ENCODE data around the gene MAP4K2.

The MAP4K2 gene

DNA sequence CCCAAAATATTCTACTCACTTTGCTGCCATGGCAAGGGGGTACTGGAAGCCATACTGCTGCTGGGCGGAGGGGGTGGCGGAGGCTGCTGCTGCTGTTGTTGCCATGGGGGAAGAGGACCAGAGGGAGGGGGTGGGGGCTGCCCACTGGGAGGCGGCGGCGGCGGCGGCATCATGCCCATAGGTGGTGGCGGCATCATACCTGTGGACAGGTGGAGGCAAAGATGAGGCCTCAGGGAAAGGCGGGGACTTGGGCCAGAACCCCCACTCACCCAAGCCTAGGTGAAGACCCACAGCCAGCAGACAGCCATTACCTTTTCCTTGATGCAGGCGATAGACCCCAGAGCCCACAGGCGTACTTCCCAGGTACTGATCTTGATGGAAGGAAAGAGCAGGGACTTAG is 36.1 kb downstream of the MAP4K2 start:
- no peak for DNase-seq

DNA sequence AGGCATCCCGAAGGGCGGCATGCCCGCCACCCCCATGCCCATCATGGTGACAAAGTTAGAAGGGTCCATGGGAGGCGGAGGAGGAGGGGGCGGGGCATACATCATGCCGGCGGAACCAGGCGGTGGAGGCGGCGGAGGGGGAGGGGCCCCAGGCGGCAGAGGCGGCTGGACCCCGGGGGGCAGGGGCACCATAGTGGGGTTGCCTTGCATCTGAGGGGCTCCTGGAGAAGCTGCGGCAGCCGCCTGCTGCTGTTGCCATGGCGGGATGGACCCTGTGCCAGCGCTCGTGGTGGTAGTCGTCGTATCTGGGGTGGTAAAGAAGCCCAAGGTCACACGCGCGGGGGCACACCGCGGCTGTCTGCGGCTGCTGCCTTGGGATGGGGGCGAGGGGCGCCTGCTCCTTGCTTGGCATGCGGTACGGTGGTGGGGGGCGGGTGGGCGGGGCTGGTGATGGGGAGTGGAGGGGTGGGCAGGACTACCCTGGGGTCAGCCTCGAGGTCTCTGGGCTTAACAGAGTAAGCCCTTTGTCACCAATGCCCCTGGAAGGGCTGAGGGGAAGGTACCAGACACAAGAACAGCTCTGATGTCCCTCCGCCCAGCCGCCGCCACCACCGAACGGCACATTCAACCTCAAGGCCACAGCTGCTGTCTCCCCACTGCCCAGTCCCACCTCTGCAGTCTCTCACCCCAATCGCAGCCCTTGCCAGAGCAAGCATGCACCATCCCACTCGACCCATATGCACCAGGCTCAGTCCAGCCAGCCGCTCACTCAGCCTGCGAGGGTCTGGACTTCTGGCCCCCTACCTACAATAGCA is 37.0 kb downstream of the MAP4K2 start:
- DNase-seq: peak; percentile 41

DNA sequence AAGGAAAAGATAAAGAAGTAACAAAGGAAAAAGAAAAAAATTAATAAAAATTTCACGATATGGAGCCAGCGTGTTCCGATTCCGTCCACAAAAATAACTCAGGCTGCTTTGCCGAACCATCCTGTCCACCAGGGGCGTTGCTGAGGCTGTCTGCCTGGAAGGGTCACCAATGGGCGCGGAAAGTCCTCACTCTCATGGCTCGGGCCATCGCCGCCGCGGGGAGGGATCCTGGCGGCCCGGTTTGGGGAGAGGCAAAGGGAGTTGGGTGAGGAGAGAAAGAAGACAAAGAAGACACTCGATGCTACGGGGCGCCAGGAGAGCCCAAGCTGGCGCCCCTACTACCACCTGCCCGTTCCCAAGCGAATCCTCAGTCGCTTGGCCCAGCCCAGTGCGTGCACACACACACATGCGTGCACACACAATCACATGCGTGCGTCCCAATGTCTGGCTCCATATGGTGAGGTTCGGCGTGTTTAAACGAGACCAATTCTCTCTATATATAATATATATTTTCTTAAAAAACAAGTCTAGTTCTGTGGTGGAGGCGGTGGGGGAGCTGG is 37.6 kb downstream of the MAP4K2 start:
- peak; percentile 37 for DNase-seq

DNA sequence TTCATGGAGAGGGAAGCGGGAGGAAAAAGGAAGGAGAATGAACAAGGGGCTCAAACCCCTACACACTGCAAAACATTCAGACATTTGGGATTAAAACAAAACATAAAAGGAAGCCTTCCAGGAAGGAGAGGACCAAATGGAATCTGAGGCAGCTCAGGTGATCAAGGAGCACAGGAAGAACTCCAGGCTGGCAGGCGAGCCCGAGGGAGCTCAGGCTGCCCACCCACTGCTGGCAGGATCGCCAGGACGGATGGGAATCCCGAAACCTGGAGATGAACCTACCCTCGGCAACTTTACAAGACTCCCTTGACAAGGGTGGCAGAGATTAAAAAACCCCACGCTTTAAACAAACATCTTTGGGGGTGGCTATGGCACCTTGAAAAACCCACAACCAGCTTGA is 38.3 kb downstream of the MAP4K2 start:
- DNase-seq: no peak

DNA sequence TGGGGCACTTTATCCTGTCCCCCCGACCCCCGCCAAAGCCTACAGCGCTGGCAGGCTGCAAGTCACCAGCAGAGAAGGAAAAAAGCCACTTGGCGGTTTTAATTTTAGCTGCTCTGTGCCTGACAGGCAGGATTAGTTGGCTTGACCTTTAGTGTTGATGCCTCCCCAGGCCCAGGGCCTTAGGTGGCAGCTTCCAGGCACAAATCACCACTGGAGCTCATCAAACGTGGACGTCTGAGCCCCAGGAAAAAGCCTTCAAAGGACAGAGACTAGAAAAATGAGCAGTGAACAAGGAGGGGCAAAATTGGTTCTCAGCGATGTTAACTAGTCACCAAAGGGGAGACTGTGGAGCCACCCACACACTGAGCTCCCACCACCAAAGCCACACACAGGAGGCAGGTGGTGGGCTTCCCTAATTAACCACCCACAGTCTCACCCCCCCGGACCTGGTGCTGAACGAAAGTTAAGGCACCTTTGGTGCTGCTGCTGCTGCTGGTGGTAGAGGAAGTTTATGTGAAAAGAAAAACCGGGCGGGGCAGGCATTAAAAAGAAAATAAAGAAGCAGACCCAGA is 38.9 kb downstream of the MAP4K2 start:
- DNase-seq: peak; percentile 41

DNA sequence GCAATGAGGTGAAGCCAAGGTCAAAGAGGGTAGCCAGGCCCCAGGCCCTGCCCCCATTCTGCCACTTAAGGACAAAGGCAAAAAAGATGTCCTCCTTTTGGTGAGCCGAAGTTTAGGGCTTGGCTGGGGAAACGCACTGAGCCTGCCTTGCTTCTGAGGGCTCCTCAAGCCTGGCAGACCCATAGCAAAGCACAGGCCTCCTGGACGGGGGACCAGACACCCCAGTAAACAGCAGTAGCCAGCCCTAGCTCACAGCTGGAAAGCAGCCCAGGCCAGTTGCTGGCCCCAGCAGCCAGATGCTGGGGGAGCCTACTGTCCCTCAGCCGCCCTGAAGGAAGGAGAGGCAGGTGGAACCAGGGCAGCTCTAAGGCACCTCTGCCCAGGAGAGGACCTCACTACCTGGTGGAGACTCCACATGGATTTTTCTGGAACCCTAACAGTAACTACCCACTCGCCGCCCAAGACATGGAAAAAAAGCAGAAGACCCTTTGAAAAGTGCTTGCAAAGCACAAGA is 39.4 kb downstream of the MAP4K2 start:
- DNase-seq: no peak

DNA sequence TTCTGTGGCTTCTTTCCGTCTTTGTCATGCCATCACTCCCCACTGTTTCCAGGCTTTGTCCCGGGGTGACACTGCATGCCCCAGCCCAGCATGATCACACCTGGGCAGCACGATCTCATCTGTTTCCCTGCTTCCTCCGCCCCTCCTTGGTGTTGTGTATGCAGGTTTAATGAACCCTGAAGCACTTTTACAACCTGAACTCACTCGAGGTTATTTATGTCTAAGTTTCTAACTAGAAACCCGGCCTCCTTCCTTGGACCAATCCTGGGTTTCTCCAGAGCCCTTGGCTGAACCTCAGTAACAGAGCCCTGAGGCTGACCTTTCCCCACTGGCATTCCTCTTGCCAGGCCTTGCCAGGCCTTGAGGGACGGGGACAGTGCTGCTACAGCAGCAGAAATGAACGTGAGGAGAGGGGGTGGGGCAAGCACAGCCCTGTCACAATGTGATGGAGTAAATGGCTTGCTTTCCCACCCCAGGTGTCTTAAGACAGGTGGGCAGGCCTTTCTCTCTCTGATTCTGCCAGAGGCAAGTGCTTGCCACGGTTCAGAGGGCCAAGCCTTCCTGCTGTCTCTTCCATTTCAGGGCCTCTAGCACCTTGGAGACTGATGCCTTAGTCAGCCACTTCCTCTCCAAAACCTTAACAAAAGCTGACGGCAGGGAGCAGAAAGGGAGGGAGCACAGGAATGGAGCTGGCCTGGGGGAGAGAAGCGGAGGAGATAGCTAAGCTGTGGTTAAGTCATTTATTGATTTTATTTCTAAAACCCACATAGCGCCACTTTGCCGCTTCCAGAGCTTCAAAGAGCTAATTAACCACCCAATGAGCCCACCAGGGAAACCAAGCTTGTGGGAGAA is 40.1 kb downstream of the MAP4K2 start:
- peak; percentile 43 for DNase-seq

DNA sequence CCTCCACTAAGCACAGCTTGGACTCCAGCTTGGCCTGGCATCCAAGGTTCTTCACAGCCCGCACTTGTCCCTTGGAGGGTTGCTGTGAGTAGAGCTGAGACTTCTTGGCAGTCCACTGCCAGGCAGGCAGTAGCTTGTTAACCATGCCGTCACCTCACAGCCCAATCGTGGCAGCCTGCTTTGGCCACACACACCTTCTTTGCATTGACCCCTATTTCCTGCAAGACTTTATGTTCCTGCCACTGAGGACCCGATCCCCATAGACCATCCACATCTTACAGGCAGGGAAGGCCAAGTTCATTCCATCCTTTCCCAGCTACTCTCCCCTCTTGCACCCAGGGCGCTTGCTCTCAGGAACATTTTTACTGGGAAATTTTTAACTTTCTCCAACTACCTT is 40.7 kb downstream of the MAP4K2 start:
- no peak for DNase-seq

DNA sequence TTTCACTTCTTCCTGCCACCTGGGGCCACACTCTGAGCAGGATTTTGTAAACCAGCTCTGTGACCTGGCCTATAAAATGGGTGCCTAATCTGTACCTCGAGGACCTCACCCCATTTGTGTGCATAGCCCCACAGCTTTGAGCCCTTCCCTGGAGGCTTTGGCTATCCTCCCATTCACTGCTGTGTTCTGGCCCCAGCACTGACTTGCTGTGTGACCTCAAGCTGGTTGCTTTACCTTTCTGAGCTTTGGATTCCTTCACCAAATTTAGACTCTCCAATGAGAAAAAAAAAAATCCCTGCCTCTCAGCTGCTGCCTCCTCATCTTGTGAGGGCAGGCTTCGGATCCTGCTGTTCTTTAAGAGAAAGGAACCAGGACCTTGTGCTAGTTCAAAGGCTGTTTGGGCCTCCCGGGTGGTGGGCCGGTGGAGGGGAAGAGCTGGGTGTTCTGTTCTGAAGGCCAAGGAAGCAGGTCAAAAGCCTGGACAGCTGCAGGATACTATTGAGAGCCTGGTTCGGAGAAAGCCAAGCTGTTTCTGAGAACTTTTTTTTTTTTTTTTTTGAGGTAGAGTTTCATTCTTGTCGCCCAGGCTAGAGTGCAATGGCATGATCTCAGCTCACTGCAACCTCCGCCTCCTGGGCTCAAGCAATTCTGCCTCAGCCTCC is 42.1 kb downstream of the MAP4K2 start:
- no peak for DNase-seq

DNA sequence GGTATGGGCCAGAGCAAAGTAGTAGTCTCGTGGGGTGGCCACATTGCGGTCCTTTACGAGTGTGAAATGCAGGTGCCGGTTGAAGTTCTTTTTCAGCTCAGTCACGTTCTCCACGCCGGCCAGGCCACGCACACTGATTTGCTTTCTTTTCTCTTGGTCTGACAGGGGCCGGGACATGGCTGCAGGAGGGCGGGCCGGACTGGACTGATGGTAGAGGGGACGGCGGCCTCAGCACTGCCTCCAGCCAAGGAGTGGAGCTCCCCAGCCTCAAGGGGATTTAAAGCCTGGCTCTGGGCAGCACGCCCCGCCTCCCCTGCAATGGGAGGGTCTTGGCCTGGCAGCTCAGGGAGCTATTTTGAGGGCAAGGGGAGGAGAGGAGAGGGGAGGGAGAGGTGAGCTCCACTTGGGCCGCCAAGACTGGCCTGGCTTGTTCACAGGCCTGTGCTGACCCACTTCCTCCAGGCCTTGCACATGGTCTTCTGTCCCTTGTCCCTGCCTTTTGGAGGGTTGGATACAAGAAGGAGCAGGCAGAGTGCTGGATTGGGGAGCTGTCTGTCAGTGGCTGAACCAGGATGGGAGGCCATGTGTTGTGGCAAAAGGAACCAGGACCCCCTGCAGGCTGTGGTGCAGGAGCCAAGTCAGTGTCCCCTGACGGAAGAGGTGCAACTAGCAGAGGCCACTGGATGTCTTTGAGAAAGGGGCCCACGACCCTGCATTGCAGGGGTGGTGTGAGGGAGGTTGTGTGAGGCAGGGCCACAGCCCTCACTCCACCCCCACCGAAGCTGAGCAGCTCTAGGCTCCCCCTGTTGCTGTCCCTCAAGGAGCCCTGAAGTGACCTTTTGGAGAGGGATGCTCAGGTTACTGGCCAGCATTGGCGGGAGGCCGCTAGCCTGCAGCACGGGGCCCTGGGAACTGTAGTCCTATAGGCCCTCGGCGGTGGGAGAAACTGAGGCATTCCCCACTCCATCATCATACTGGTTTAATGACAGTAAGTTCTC is 43.0 kb downstream of the MAP4K2 start, which contains the start of gene PYGM:
PYGM (minus strand) TSS at position 253 of the 998 bp plus-strand sequence; CDS start at position 177, 76 bp downstream.
- DNase-seq: peak; percentile 88

DNA sequence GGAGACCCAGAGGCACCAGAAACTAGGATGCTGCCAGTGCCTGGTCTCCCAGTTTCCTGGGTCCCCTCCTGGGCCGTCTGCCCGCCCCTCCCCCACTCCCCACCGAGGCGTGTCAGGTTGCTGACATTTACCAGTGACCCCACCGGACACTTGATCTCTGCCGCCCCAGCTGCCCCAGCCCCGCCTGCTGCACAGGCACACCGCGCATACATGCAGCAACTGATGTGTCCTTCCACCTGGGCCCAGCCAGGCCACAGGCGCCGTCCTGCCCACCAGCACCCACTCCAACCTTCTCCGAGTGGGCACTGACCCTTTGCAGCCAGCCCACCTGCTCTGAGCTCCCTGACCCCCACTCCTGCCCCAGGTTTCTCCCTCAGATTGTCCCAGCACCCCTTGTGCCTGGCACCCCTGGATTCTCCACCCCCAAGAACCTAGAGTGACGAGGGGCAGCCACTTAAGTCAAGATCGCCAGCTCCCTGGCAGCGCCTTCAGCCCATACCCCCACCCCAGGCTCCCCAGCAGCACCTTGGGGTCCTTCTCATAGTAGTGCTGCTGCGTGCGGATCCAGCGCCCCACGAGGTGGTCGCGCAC is 43.8 kb downstream of the MAP4K2 start:
- DNase-seq: peak; percentile 45

DNA sequence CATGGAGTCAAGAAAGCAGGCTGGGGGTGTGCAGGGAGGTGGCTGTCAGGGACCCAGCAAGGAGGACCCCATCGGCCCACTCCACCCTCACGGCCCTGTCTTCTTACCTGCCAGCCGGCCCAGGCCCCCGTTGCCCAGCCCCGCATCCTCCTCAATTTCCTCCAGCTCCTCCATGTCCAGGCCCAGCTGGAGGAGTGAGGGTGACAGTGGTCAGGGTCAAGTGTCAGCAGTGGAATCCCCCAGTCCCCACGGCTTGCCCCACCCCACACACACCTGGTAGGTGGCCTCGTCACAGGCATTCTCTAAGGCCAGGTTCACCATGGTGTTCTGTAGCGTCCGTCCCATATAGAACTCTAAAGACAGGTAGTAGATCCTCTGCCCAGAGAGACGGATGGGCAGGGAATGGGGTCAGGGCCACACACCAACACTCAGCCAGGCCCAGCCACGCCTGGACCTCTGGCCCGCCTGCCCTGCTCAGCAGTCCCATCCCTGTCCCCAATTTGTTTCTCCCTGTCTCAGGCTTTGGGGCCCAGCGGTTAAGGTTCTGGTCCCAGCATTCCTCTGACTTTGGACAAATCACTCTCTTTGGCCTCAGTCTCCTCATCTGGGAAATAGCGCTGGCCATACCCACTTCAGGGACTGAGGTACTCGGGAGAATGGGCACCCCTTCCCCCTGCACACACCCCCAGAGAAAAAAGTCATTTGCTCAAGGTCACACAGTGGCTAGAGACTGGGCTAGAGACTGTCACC is 44.5 kb downstream of the MAP4K2 start:
- DNase-seq: no peak

DNA sequence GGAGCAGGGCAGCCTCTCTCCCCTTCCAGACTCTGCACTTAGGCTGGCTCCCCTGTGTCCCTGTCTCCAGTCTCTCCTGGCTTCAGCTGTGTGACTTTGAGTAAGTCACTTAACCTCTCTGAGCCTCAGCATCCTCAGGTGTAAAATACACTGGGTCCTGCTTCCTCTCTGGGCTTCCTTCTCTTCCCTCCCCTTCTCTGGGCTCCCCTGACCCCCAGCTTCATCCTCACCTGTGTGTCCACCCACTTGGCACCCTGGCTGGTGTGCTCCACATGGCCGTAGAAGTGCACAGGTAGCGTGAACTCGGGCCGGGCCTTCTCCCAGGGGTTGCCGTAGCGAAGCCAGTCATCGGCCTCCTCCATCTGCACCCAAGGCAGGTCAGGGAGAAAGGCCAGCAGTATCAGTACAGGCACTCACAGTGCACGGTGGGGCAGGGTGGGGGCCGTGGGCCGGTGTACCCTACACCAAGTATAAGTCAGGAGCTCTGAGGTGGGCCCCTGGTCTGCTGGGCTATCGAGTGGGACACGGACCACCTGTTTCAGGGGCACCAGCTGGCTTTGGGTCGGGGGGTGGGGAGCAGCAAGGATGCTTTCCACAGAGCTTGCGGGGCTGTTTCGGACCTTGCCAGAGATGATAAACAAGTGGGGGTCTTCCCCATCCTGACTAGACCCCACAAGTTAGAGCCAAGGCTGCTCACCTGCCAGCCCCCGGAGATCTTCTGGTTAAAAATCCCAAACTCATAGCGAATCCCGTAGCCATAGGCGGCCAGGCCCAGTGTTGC is 45.3 kb downstream of the MAP4K2 start:
- no peak for DNase-seq

DNA sequence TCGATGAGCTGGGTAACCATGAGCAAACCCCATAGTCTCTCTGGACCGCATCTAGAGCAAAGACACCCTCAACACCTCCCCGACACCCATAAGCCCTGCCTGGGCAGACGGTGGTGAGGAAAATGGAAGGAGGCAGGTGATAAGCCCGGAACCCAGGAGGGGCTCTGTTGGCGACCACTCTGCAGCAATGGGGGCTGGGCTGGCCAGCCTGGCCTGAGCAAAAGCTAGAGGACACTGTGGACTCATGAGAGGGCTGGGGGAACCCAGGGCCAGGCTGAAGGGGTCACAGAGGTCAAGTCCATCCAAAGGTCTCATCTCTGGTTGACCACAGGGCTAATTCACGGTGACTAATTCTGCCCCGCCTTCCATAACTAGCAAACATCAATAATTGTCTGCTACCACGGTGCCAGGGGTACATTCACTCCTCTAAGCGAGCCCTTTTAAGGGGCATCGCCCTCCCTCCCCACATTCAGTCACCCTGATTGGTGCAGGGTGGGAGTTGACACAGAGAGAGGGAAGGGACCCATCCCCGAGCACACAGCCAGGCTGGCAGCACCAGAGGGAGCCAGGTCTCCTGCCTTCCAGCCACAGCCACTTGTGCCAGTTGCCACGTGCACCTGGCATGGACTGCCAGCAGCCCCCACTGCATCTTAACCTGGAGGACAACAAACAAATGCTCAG is 47.2 kb downstream of the MAP4K2 start:
- DNase-seq: peak; percentile 41

DNA sequence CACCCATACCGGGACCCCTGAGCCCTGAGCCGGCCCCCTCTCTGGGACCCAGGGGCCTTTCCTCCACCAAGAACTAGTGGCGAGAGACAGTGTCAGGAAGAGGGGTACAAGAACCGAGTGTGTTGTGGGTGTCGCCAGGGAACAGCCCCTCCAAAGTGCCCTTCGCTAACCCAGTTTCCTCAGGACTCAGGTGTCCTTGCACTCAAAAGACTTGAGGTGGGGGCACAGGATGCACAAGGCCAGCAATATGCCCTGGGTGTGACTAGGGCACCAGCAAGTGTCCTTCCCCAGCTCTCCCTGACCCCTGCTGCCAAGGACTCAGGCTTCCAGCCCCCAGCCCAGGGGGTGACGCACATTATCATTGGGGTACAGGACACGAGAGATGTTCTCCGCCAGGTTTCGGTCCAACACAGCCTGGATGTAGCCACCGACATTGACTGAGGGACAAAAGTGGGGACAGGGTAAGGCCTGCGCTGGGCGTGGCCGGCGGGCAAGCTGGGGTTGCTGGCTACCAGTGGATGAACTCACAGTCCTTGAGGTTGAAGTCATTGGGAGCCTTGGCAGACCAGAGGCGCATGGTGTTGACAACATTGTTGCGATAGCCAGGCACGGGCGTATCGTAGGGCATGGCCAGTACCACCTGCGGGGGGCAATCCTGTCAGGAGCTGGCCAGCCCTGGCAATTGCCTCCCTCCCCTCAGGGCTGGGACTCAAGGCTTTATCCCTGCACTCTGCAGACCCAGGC is 47.9 kb downstream of the MAP4K2 start:
- DNase-seq: no peak

DNA sequence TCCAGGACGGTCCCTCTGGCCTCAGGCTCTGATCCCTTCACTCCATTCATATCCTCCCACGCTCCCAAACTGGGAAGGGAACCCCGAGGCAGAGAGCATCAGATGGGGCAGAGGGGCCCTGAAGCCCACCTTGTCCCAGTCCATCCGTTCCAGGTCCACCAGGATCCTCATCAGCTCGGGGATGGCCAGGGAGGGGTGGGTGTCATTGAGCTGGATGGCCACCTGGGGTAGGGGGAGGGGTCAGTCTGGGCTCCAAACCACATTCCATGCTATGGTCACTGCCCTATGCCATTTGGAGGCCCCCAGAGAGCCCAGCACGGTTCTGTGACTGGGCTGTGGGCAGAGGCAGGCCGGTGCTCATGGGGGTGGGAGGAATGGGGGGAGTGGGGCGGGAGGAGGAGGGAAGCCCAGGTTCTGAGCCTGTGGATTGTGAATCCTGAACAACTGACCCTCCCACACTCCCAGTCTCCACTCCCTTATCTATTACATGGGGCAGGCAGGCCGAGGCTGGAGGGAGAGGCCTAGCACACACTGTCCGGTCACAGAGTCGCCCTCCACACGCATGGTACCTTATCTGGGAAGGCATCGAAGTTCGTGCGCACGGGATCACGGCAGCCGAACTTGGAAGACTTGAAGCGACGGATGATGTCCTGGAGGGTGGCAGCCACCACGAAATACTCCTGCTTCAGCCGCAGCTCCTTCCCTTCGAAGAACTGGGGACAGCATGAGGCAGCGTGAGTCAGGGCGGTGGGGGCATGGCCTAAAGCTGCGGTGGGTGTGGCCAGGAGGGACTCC is 48.7 kb downstream of the MAP4K2 start:
- no peak for DNase-seq

All from right forelimb (tissue), 1 donor.